Measurements from ENCODE around the gene SLC1A3.
"Not testable (repeated sequence)": the region's sequence is repeated elsewhere in the genome, so short reads cannot be mapped to it uniquely, and the experiment has no call there.

SLC1A3 gene

GRCh38 chr5:36631620-36632362 lies 25.4 kb downstream of the SLC1A3 start:
- FAIRE-seq (no peak), DNase-seq (ENCODE audit: insufficient read length, low spot score) (no peak)
- TF ChIP-seq POLR2A (IDR thresholded peaks at IDR 0.05; ENCODE audit: low read depth, low read length) = no peak

DNA sequence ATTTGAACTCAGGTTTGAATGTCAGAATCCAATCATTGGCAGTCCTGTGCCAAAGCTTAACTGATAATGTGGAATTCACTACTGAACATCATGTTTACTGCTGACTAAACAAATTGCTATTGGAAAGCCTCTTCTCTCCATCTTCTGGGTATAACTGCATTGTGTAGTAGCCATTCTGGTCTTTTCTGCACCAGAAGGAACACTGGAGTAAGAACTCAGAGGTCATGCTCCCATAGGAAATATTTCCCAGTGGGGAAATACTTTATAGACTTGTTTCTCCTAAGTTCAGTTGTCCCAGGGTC lies 25.9 kb downstream of the SLC1A3 start:
- DNase-seq (ENCODE audit: insufficient read length, low spot score) (no peak), FAIRE-seq (no peak)
- no peak for TF ChIP-seq POLR2A (IDR thresholded peaks at IDR 0.05; ENCODE audit: low read depth, low read length)

DNA sequence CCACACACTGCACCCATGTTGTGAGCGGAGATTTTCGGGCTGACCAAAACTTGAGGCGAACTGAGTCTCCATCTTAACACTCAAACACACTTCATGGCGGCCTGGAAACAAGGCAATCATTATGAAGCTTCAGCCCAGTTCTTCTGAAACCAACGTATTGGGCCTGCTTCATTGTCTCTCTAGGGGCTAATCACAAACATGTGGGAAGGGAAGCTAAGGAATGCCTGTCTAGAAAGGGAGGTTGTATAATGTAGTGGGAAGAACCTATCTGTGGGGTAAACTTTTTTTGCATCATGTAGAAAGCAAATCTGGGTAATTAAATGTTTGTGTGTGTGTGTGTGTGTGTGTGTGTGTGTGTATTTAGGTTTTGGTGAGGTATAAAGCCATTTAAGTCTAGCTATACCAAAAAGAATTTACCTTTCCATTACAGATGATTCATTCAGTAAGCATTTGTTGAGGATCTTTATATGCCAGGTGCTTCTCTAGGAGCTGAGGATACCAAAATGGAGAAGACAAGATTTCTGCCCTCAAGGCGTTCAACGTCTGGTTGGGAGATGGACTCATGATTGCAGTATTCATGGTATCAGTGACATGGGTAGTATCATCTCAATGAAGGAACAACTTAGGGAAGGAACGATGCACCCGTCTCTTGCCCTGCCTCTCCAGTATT lies 29.4 kb downstream of the SLC1A3 start:
- DNase-seq (ENCODE audit: insufficient read length, low spot score) = no peak
- no peak for TF ChIP-seq POLR2A (IDR thresholded peaks at IDR 0.05; ENCODE audit: low read depth, low read length)
- FAIRE-seq = no peak

GRCh38 chr5:36637101-36637500 lies 30.7 kb downstream of the SLC1A3 start:
- FAIRE-seq = no peak
- TF ChIP-seq POLR2A (IDR thresholded peaks at IDR 0.05; ENCODE audit: low read depth, low read length) = no peak

GRCh38 chr5:36637516-36637915 lies 31.1 kb downstream of the SLC1A3 start:
- no peak for TF ChIP-seq POLR2A (IDR thresholded peaks at IDR 0.05; ENCODE audit: low read depth, low read length)
- no peak for FAIRE-seq
- no peak for DNase-seq (ENCODE audit: insufficient read length, low spot score)

More at GRCh38 chr5:36637101-36637500, 30.7 kb downstream of the SLC1A3 start:
- no peak for DNase-seq (ENCODE audit: insufficient read length, low spot score)

- FAIRE-seq (no peak), DNase-seq (ENCODE audit: insufficient read length, low spot score) (no peak)
- TF ChIP-seq POLR2A (IDR thresholded peaks at IDR 0.05; ENCODE audit: low read depth, low read length) = no peak
Observed at GRCh38 chr5:36638056-36638455, 31.6 kb downstream of the SLC1A3 start.

GRCh38 chr5:36640949-36641348 lies 34.5 kb downstream of the SLC1A3 start:
- FAIRE-seq = no peak
- TF ChIP-seq POLR2A (IDR thresholded peaks at IDR 0.05; ENCODE audit: low read depth, low read length) = no peak
- no peak for DNase-seq (ENCODE audit: insufficient read length, low spot score)

GRCh38 chr5:36641431-36641830 lies 35.0 kb downstream of the SLC1A3 start:
- DNase-seq (ENCODE audit: insufficient read length, low spot score) (no peak), FAIRE-seq (no peak)
- no peak for TF ChIP-seq POLR2A (IDR thresholded peaks at IDR 0.05; ENCODE audit: low read depth, low read length)

GRCh38 chr5:36642089-36642488 lies 35.7 kb downstream of the SLC1A3 start:
- TF ChIP-seq POLR2A (IDR thresholded peaks at IDR 0.05; ENCODE audit: low read depth, low read length) = no peak
- DNase-seq (ENCODE audit: insufficient read length, low spot score) (no peak), FAIRE-seq (no peak)

- DNase-seq (ENCODE audit: insufficient read length, low spot score) (no peak), FAIRE-seq (no peak)
- TF ChIP-seq POLR2A (IDR thresholded peaks at IDR 0.05; ENCODE audit: low read depth, low read length) = no peak
Observed at GRCh38 chr5:36643162-36643561, 36.8 kb downstream of the SLC1A3 start.

DNA sequence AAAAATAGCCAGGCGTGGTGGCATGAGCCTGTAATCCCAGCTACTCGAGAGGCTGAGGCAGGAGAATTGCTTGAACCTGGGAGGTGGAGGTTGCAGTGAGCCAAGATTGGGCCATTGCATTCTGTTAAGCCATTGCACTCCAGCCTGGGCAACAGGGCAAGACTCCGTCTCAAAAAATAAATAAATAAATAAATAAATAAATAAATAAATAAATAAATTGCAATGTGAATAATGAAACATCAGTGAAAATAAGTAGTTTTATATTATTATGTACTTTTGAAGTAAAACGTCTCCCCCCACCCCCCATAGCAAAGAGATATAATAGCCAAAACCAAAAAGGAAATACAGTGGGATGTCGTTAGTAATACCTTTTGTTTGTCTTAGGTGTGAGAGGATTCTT lies 37.4 kb downstream of the SLC1A3 start:
- DNase-seq (ENCODE audit: insufficient read length, low spot score); FAIRE-seq: not testable (repeated sequence)

DNA sequence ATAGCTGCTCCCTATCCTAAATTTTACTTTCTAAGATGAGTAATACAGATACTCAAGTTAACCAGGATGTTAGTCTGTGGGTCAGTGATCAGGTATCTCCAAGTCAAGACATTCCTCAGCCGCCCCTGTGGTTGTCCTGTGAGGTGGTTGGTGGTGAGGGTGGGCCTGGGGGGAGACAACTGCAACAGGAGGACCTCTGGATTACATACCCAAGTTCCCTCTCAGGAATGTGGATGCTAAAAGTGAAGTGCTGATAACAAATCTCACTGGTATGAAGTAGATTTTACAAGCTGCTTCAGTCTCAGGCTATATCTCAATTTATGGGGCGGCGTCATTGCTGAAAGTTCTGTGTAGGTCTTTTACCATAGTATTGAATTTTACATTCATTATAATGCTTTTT lies 38.3 kb downstream of the SLC1A3 start:
- no peak for TF ChIP-seq POLR2A (IDR thresholded peaks at IDR 0.05; ENCODE audit: low read depth, low read length)
- DNase-seq (ENCODE audit: insufficient read length, low spot score) = no peak
- no peak for FAIRE-seq

- FAIRE-seq (no peak), DNase-seq (ENCODE audit: insufficient read length, low spot score) (no peak)
- no peak for TF ChIP-seq POLR2A (IDR thresholded peaks at IDR 0.05; ENCODE audit: low read depth, low read length)
Observed at GRCh38 chr5:36646100-36646499, 39.7 kb downstream of the SLC1A3 start.

DNA sequence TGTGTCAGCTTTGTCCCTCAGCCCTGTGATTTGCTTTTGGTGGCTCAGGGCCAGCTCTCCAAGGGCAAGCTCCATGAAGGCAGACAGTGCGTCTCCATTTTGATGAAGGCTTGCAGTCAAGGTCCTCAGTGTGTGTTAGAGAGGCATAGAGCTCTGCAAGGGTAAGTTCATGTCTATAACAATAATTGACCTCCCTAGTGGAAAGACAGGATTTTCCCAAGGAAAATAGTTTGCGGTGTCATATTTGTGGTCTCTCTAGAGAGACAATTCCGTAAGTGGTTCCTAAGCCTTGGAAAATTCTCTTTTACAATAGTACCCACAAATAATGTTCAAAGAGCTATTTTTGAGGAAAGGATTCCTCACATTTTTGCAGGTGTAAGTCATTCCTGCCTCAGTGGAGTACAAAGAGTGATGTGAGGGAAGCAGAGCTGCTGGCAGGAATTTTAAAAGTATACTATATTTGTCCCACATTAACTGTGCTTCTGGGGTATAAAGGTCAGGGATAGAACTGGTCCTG lies 40.2 kb downstream of the SLC1A3 start:
- no peak for TF ChIP-seq POLR2A (IDR thresholded peaks at IDR 0.05; ENCODE audit: low read depth, low read length)
- no peak for DNase-seq (ENCODE audit: insufficient read length, low spot score)
- FAIRE-seq = no peak

- no peak for TF ChIP-seq POLR2A (IDR thresholded peaks at IDR 0.05; ENCODE audit: low read depth, low read length)
- FAIRE-seq = no peak
- DNase-seq (ENCODE audit: insufficient read length, low spot score) = no peak
Observed at GRCh38 chr5:36647046-36647445, 40.6 kb downstream of the SLC1A3 start.
